Panc1 (cell line): ENCODE data around the gene POLN.

Experiments used
- CTCF ChIP-seq: fragments of 450-650 bp; IDR thresholded peaks from 2 replicates; pipeline ENCODE4 v1.5.1; 2017; ENCODE audit warnings: mild to moderate bottlenecking
- POLR2AphosphoS5 ChIP-seq: IDR thresholded peaks from 2 replicates; pipeline ENCODE4 v1.6.1; 2012; ENCODE audit warnings: mild to moderate bottlenecking, low read depth, low read length, moderate library complexity
- SIN3A ChIP-seq: IDR thresholded peaks from 2 replicates; pipeline ENCODE4 v1.6.1; 2012; ENCODE audit warnings: low read depth, mild to moderate bottlenecking, low read length, moderate library complexity, borderline replicate concordance; ENCODE audit not compliant: insufficient read depth
- TCF7L2 ChIP-seq: IDR thresholded peaks from 2 replicates; pipeline ENCODE4 v1.6.1; 2011; ENCODE audit warnings: mild to moderate bottlenecking, low read depth, low read length, inconsistent platforms
- TF ChIP-seq, protein P1 (sequence below), 2 experiments: IDR thresholded peaks; 2 replicates each; pipeline ENCODE4 v1.6.1; 2011 to 2012; ENCODE audit warnings: low read depth in 2 of 2, control low read depth in 1 of 2, low read length in 1 of 2, mild to moderate bottlenecking in 1 of 2, moderate library complexity in 1 of 2; ENCODE audit not compliant: insufficient read depth in 1 of 2

GRCh38 chr4:2093265-2093664 lies 148.7 kb downstream of the POLN start:
- TF ChIP-seq CTCF = no peak
- no peak for TF ChIP-seq POLR2AphosphoS5
- no peak for TF ChIP-seq SIN3A
- TF ChIP-seq TCF7L2 = no peak
- TF ChIP-seq, protein P1, sequence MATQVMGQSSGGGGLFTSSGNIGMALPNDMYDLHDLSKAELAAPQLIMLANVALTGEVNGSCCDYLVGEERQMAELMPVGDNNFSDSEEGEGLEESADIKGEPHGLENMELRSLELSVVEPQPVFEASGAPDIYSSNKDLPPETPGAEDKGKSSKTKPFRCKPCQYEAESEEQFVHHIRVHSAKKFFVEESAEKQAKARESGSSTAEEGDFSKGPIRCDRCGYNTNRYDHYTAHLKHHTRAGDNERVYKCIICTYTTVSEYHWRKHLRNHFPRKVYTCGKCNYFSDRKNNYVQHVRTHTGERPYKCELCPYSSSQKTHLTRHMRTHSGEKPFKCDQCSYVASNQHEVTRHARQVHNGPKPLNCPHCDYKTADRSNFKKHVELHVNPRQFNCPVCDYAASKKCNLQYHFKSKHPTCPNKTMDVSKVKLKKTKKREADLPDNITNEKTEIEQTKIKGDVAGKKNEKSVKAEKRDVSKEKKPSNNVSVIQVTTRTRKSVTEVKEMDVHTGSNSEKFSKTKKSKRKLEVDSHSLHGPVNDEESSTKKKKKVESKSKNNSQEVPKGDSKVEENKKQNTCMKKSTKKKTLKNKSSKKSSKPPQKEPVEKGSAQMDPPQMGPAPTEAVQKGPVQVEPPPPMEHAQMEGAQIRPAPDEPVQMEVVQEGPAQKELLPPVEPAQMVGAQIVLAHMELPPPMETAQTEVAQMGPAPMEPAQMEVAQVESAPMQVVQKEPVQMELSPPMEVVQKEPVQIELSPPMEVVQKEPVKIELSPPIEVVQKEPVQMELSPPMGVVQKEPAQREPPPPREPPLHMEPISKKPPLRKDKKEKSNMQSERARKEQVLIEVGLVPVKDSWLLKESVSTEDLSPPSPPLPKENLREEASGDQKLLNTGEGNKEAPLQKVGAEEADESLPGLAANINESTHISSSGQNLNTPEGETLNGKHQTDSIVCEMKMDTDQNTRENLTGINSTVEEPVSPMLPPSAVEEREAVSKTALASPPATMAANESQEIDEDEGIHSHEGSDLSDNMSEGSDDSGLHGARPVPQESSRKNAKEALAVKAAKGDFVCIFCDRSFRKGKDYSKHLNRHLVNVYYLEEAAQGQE (IDR thresholded peaks at IDR 0.05; ENCODE audit: insufficient read depth in 1 of 2, low read depth in 2 of 2, low read length in 1 of 2) = no peak
